Neural cell (in vitro differentiated cells): ENCODE data around the gene NME9.

Experiments
- CTCF ChIP-seq: fragments of 450-650 bp; IDR thresholded peaks from 2 replicates; pipeline ENCODE4 v1.5.1; 2014; ENCODE audit warnings: antibody characterized with exemption, mild to moderate bottlenecking, moderate library complexity; ENCODE audit not compliant: poor library complexity, severe bottlenecking
- POLR2AphosphoS5 ChIP-seq: IDR thresholded peaks from 2 replicates; pipeline ENCODE4 v1.6.1; 2012
- RAD21 ChIP-seq: fragments of 450-650 bp; conservative IDR thresholded peaks from 2 replicates; pipeline ENCODE4 v1.6.1; 2014; ENCODE audit warnings: antibody characterized with exemption, mild to moderate bottlenecking, moderate library complexity

GRCh38 chr3:138253609-138254008 lies 76.0 kb downstream of the NME9 start:
- no peak for TF ChIP-seq RAD21
- no peak for TF ChIP-seq CTCF
- no peak for TF ChIP-seq POLR2AphosphoS5
